Body of pancreas (tissue), 4 donors: ENCODE measurements around the gene LRRFIP2. TPM values are rescaled to one million over a fixed set of nuclear protein-coding genes. Genes with fewer than 3 reads are reported as not detected.
"Not testable (repeated sequence)": the region's sequence is repeated elsewhere in the genome, so short reads cannot be mapped to it uniquely, and the experiment has no call there.

Source experiments
- ATAC-seq: fragments of 150-250 bp; one replicate; pipeline ENCODE4 v1.9.1; 2016
- DNase-seq, 4 donors: peaks; one replicate each; pipeline ENCODE4 v3.0.0-alpha.2; 2019
- H3K27ac ChIP-seq, 4 donors: fragments of 200-600 bp; sonication (generic); 1 replicate in 3 of 4; 2 replicates in 1 of 4; pipeline versions ENCODE4 v1.5.1 to v1.6.1; 2016 to 2019; ENCODE audit warnings: mild to moderate bottlenecking in 1 of 4, mixed read lengths in 1 of 4, moderate library complexity in 1 of 4
- H3K27me3 ChIP-seq, 2 donors: fragments of 200-600 bp; sonication (generic); one replicate each; pipeline ENCODE4 v1.6.0; 2016; ENCODE audit warnings: mild to moderate bottlenecking in 1 of 2
- H3K36me3 ChIP-seq, 2 donors: fragments of 200-600 bp; sonication (generic); replicated peaks in 1 of 2; 2 replicates each; pipeline ENCODE4 v1.5.1; 2016; ENCODE audit warnings: low read depth in 2 of 2; ENCODE audit not compliant: insufficient read depth in 1 of 2
- H3K4me1 ChIP-seq: fragments of 200-600 bp; sonication (generic); one replicate; pipeline ENCODE4 v1.6.0; 2016
- H3K4me3 ChIP-seq, 2 donors: fragments of 200-600 bp; sonication (generic); 1 replicate in 1 of 2; 2 replicates in 1 of 2; pipeline ENCODE4 v1.5.1; 2016 to 2019
- H3K9me3 ChIP-seq, 3 donors: fragments of 200-600 bp; sonication (generic); 1 replicate in 2 of 3; 2 replicates in 1 of 3; pipeline ENCODE4 v1.5.1; 2016
- POLR2A ChIP-seq, 3 donors: fragments of 450-650 bp; IDR thresholded peaks; one replicate each; pipeline ENCODE4 v1.6.1; 2016; ENCODE audit warnings: antibody characterized with exemption in 3 of 3, mild to moderate bottlenecking in 2 of 3
- WGBS, 2 donors: methylation state at CpG; one replicate each; pipeline ENCODE4 v1.1.5; 2017; 5-methylcytosine and 5-hydroxymethylcytosine counted together
- intact Hi-C: fragments of 100-400 bp; cut with DNase I; formaldehyde crosslinking; loops from one replicate; pipeline ENCODE4 v1.15.1; 2023
- total RNA-seq, 2 donors: library from RNA; depleted of rRNA; stranded (reverse); fragments of >200 nt; gene quantifications; one replicate each; pipeline ENCODE4 v1.1.0, GENCODE V29; 2016
- TF ChIP-seq, protein P1 (sequence below), 7 experiments: fragments of 450-650 bp in 4 of 7; fragments of 200-600 bp in 3 of 7; sonication (generic) in 3 of 7; IDR thresholded peaks; one replicate each; pipeline ENCODE4 v1.5.1; 2016 to 2019; ENCODE audit warnings: antibody characterized with exemption in 7 of 7

The LRRFIP2 gene
- total RNA-seq, 2 donors from 2014 or later = 23.4 to 56.6 TPM

- H3K27ac ChIP-seq = no peak overlapping the region
- H3K4me3 ChIP-seq = no peak overlapping the region
- peaks cover 23% of the 10 kb centered on the region for H3K4me1 ChIP-seq
- DNase-seq (no peak), ATAC-seq (no peak)
- no peaks in the 10 kb centered on the region for H3K9me3 ChIP-seq
- no peaks in the 10 kb centered on the region for H3K27me3 ChIP-seq
- intact Hi-C loops = no loop called here
- no peaks in the 10 kb centered on the region for H3K36me3 ChIP-seq
- TF ChIP-seq, protein P1, sequence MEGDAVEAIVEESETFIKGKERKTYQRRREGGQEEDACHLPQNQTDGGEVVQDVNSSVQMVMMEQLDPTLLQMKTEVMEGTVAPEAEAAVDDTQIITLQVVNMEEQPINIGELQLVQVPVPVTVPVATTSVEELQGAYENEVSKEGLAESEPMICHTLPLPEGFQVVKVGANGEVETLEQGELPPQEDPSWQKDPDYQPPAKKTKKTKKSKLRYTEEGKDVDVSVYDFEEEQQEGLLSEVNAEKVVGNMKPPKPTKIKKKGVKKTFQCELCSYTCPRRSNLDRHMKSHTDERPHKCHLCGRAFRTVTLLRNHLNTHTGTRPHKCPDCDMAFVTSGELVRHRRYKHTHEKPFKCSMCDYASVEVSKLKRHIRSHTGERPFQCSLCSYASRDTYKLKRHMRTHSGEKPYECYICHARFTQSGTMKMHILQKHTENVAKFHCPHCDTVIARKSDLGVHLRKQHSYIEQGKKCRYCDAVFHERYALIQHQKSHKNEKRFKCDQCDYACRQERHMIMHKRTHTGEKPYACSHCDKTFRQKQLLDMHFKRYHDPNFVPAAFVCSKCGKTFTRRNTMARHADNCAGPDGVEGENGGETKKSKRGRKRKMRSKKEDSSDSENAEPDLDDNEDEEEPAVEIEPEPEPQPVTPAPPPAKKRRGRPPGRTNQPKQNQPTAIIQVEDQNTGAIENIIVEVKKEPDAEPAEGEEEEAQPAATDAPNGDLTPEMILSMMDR (IDR thresholded peaks at IDR 0.05) = no peak
- TF ChIP-seq POLR2A (IDR thresholded peaks at IDR 0.05) = no peak
Observed at GRCh38 chr3:37126856-37127255, 47.5 kb downstream of the LRRFIP2 start.

GRCh38 chr3:37125195-37126073 is 48.9 kb downstream of the LRRFIP2 start:
- no peak for TF ChIP-seq POLR2A (IDR thresholded peaks at IDR 0.05)
- TF ChIP-seq, protein P1 (IDR thresholded peaks at IDR 0.05) = no peak
- intact Hi-C loops = no loop called here
- DNase-seq = no peak
- Histone ChIP-seq H3K9me3 (no peaks in the 10 kb centered on the region), H3K4me3 (no peak overlapping the region), H3K4me1 (peaks cover 9% of the 10 kb centered on the region), H3K27ac (no peak overlapping the region), H3K36me3 (no peaks in the 10 kb centered on the region), H3K27me3 (no peaks in the 10 kb centered on the region)
- no peak for ATAC-seq
- whole genome bisulfite sequencing, 2 donors = 38 to 55% methylated on average over 1 of the region's 1 CpG

DNA sequence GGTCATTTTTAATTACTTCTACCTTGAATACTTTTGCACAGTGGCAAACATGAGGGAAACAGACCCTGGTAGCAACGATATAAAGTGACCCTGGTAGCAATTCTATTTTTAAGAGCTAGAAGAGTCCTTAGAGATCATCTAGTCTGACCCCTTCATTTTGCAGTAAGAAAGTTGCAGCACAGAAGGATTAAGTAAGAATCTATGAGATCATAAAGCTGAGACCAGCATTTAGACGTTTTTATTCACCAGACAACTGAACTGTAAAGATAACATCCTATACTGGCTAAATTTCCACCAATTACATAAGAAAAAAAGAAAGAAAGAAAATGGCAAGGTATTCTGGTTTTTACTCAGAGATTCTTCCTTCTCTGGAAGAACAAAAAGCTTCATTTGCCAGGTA is 49.9 kb downstream of the LRRFIP2 start:
- no peak overlapping the region for H3K4me3 ChIP-seq
- H3K36me3 ChIP-seq = no peaks in the 10 kb centered on the region
- TF ChIP-seq, protein P1 (IDR thresholded peaks at IDR 0.05) = no peak
- TF ChIP-seq POLR2A (IDR thresholded peaks at IDR 0.05) = no peak
- H3K27me3 ChIP-seq = no peaks in the 10 kb centered on the region
- intact Hi-C loops = no loop called here
- ATAC-seq = no peak
- DNase-seq = no peak
- peaks cover 9% of the 10 kb centered on the region for H3K4me1 ChIP-seq
- 55 to 66% methylated on average over 2 of the region's 2 CpGs for WGBS, 2 donors
- no peak overlapping the region for H3K27ac ChIP-seq
- no peaks in the 10 kb centered on the region for H3K9me3 ChIP-seq

- no peak overlapping the region for H3K4me3 ChIP-seq
Observed at GRCh38 chr3:37123292-37123691, 51.1 kb downstream of the LRRFIP2 start.

GRCh38 chr3:37122069-37122468 is 52.3 kb downstream of the LRRFIP2 start:
- ATAC-seq, H3K4me1 ChIP-seq, intact Hi-C loops, H3K9me3 ChIP-seq, H3K4me3 ChIP-seq, DNase-seq, H3K27me3 ChIP-seq, H3K27ac ChIP-seq, H3K36me3 ChIP-seq: not testable (repeated sequence)
- WGBS, 2 donors = 97 to 100% methylated on average over 6 of the region's 6 CpGs

More at GRCh38 chr3:37123292-37123691, 51.1 kb downstream of the LRRFIP2 start:
- intact Hi-C loops = no loop called here
- ATAC-seq (no peak), DNase-seq (no peak)
- H3K9me3 ChIP-seq = no peaks in the 10 kb centered on the region
- 91 to 96% methylated on average over 7 of the region's 7 CpGs for WGBS, 2 donors
- H3K27ac ChIP-seq = no peak overlapping the region
- no peaks in the 10 kb centered on the region for H3K27me3 ChIP-seq
- no peaks in the 10 kb centered on the region for H3K36me3 ChIP-seq
- H3K4me1 ChIP-seq = peaks cover 9% of the 10 kb centered on the region
- no peak for TF ChIP-seq POLR2A (IDR thresholded peaks at IDR 0.05)
- TF ChIP-seq, protein P1 (IDR thresholded peaks at IDR 0.05) = no peak
